Gastrocnemius medialis (tissue), 4 donors: ENCODE measurements around the gene PCMT1. TPM values are rescaled to one million over a fixed set of nuclear protein-coding genes. Genes with fewer than 3 reads are reported as not detected.
A peak's percentile ranks its signal among the peaks of the same experiment; 100 is the strongest.

Experiments used
- ATAC-seq, 2 donors: fragments of 150-250 bp; one replicate each; pipeline ENCODE4 v1.9.1; 2016
- DNase-seq, 2 donors: peaks; one replicate each; pipeline ENCODE4 v3.0.0-alpha.2; 2019
- H3K27ac ChIP-seq, 4 donors: fragments of 200-600 bp; sonication (generic); 1 replicate in 1 of 4; 2 replicates in 3 of 4; pipeline ENCODE4 v1.5.1; 2016 to 2018; ENCODE audit warnings: mild to moderate bottlenecking in 2 of 4, moderate library complexity in 1 of 4
- H3K27me3 ChIP-seq, 3 donors: fragments of 200-600 bp; sonication (generic) in 2 of 3; 1 replicate in 1 of 3; 2 replicates in 2 of 3; pipeline versions ENCODE4 v1.5.1 to v1.6.0; 2016 to 2019; ENCODE audit warnings: mild to moderate bottlenecking in 1 of 3, moderate library complexity in 1 of 3
- H3K36me3 ChIP-seq, 2 donors: fragments of 200-600 bp; sonication (generic) in 1 of 2; one replicate each; pipeline ENCODE4 v1.5.1; 2017 to 2018
- H3K4me1 ChIP-seq, 2 donors: fragments of 200-600 bp; sonication (generic) in 1 of 2; one replicate each; pipeline ENCODE4 v1.5.1; 2016 to 2017; ENCODE audit warnings: mild to moderate bottlenecking in 2 of 2
- H3K4me3 ChIP-seq, 4 donors: fragments of 200-600 bp; sonication (generic) in 3 of 4; 1 replicate in 1 of 4; 2 replicates in 3 of 4; pipeline ENCODE4 v1.5.1; 2016 to 2019; ENCODE audit warnings: mild to moderate bottlenecking in 2 of 4
- H3K9me3 ChIP-seq, 3 donors: fragments of 200-600 bp; sonication (generic) in 2 of 3; 1 replicate in 1 of 3; 2 replicates in 2 of 3; pipeline ENCODE4 v1.5.1; 2016 to 2019
- CTCF ChIP-seq, 5 experiments: fragments of 450-650 bp in 3 of 5; fragments of 200-600 bp in 2 of 5; sonication (generic) in 2 of 5; IDR thresholded peaks in 4 of 5; conservative IDR thresholded peaks in 1 of 5; 1 replicate in 4 of 5; 2 replicates in 1 of 5; pipeline ENCODE4 v1.5.1; 2016 to 2019; ENCODE audit warnings: antibody characterized with exemption in 5 of 5, mild to moderate bottlenecking in 3 of 5, moderate library complexity in 3 of 5
- POLR2A ChIP-seq, 2 donors: fragments of 450-650 bp; IDR thresholded peaks; one replicate each; pipeline ENCODE4 v1.6.1; 2017; ENCODE audit warnings: antibody characterized with exemption in 2 of 2, mild to moderate bottlenecking in 2 of 2, moderate library complexity in 2 of 2
- in situ Hi-C, 4 donors: fragments of 200-750 bp; cut with MboI; loops; one replicate each; pipeline versions ENCODE4 v1.15.0 to v1.8.0; 2017; ENCODE audit warnings: low sequenced_read_pairs in 4 of 4
- intact Hi-C: fragments of 100-400 bp; cut with DNase I; formaldehyde crosslinking; loops from one replicate; pipeline ENCODE4 v1.15.1; 2023; ENCODE audit warnings: low total_unique reads
- total RNA-seq, 4 donors: library from RNA; depleted of rRNA; stranded (reverse); fragments of >200 nt; gene quantifications; one replicate each; pipeline versions ENCODE4 v1.1.0 to v1.2.3, GENCODE V29; 2016

The PCMT1 gene
- total RNA-seq, 4 donors from 2014 or later: 150 to 448 (median 353) TPM

GRCh38 chr6:149855741-149856140 lies 106.2 kb downstream of the PCMT1 start:
- in situ Hi-C loops: no loop called here

GRCh38 chr6:149856256-149856994 lies 106.9 kb downstream of the PCMT1 start:
- H3K4me1 ChIP-seq: peaks cover 35 to 36% of the 10 kb centered on the region in 2 donors
- H3K27ac ChIP-seq: peak overlapping the region; percentile 39 to 64 (median 51)
- DNase-seq (no peak), ATAC-seq (peak; percentile 36 to 64)
- TF ChIP-seq CTCF (IDR thresholded peaks at IDR 0.05 in 4 of 5, conservative IDR thresholded peaks at IDR 0.05 in 1 of 5): no peak
- no peak for TF ChIP-seq POLR2A (IDR thresholded peaks at IDR 0.05)
- no peak overlapping the region for H3K4me3 ChIP-seq
- in situ Hi-C loops (no loop called here), intact Hi-C loops (no loop called here)
- no peaks in the 10 kb centered on the region for H3K9me3 ChIP-seq
- H3K27me3 ChIP-seq: no peaks in the 10 kb centered on the region
- H3K36me3 ChIP-seq: no peaks in the 10 kb centered on the region

More at GRCh38 chr6:149855741-149856140, 106.2 kb downstream of the PCMT1 start:
- DNase-seq (no peak), ATAC-seq (no peak)
- Histone ChIP-seq H3K27ac (peak overlapping the region in 2 of 4 donors; percentile 11 to 42), H3K36me3 (no peaks in the 10 kb centered on the region), H3K9me3 (no peaks in the 10 kb centered on the region), H3K4me3 (no peak overlapping the region), H3K27me3 (no peaks in the 10 kb centered on the region), H3K4me1 (peaks cover 36% of the 10 kb centered on the region in 2 donors)
- intact Hi-C loops: no loop called here
- TF ChIP-seq POLR2A (IDR thresholded peaks at IDR 0.05) (no peak), CTCF (IDR thresholded peaks at IDR 0.05 in 4 of 5, conservative IDR thresholded peaks at IDR 0.05 in 1 of 5) (no peak)

- intact Hi-C loops: no loop called here
- in situ Hi-C loops: no loop called here
- H3K4me1 ChIP-seq: peaks cover 25 to 34% of the 10 kb centered on the region in 2 donors
- H3K27me3 ChIP-seq: no peaks in the 10 kb centered on the region
- no peak overlapping the region for H3K4me3 ChIP-seq
- H3K9me3 ChIP-seq: no peaks in the 10 kb centered on the region
- no peak for TF ChIP-seq CTCF (IDR thresholded peaks at IDR 0.05 in 4 of 5, conservative IDR thresholded peaks at IDR 0.05 in 1 of 5)
- no peak for TF ChIP-seq POLR2A (IDR thresholded peaks at IDR 0.05)
- no peak for ATAC-seq
- DNase-seq: no peak
- peak overlapping the region in 2 of 4 donors; percentile 42 to 64 for H3K27ac ChIP-seq
- H3K36me3 ChIP-seq: no peaks in the 10 kb centered on the region
Observed at GRCh38 chr6:149857541-149857940, 108.0 kb downstream of the PCMT1 start.

- in situ Hi-C loops (no loop called here), intact Hi-C loops (no loop called here)
- TF ChIP-seq CTCF (IDR thresholded peaks at IDR 0.05 in 4 of 5, conservative IDR thresholded peaks at IDR 0.05 in 1 of 5) (no peak), POLR2A (IDR thresholded peaks at IDR 0.05) (no peak)
- Histone ChIP-seq H3K4me1 (peaks cover 28 to 36% of the 10 kb centered on the region in 2 donors), H3K27ac (peak overlapping the region; percentile 1 to 51 (median 40)), H3K4me3 (no peak overlapping the region), H3K36me3 (no peaks in the 10 kb centered on the region), H3K9me3 (no peaks in the 10 kb centered on the region), H3K27me3 (no peaks in the 10 kb centered on the region)
- peak in 1 of 2 donors; percentile 65 for DNase-seq
- peak; percentile 30 to 40 for ATAC-seq
Observed at GRCh38 chr6:149859368-149859767, 109.8 kb downstream of the PCMT1 start.
